PC-9 (cell line): Measurements from ENCODE around the gene BEST3.

Source experiments
- CTCF ChIP-seq: fragments of 200-600 bp; sonication (generic); conservative IDR thresholded peaks from 2 replicates; pipeline ENCODE4 v1.6.1; 2017; ENCODE audit warnings: mixed run types, antibody characterized with exemption, mild to moderate bottlenecking, moderate library complexity
- EZH2 ChIP-seq: fragments of 200-600 bp; sonication (generic); IDR thresholded peaks from 2 replicates; pipeline ENCODE4 v1.8.0; 2017; ENCODE audit warnings: antibody characterized with exemption, low read depth

GRCh38 chr12:69608114-69608513 is 91.0 kb downstream of the BEST3 start:
- TF ChIP-seq CTCF (no peak), EZH2 (no peak)
